Endothelial cell of umbilical vein (primary cell): ENCODE results near the gene SMIM11.

Experiments used
- EZH2 ChIP-seq: IDR thresholded peaks from 2 replicates; pipeline ENCODE4 v1.6.1; 2012; ENCODE audit warnings: borderline replicate concordance, low read depth, mild to moderate bottlenecking, moderate library complexity, low read length, inconsistent platforms; ENCODE audit not compliant: severe bottlenecking
- FOS ChIP-seq: IDR thresholded peaks from 2 replicates; pipeline ENCODE4 v1.6.1; 2011; ENCODE audit warnings: mild to moderate bottlenecking, low read length, moderate library complexity, borderline replicate concordance; ENCODE audit not compliant: insufficient read depth
- JUN ChIP-seq: IDR thresholded peaks from 2 replicates; pipeline ENCODE4 v1.6.1; 2011; ENCODE audit warnings: borderline replicate concordance, low read depth; ENCODE audit not compliant: insufficient read length, insufficient read depth
- MYC ChIP-seq: IDR thresholded peaks from one replicate; pipeline ENCODE4 v1.6.1; 2011; ENCODE audit warnings: mild to moderate bottlenecking, low read depth, low read length
- POLR2A ChIP-seq: IDR thresholded peaks from 2 replicates; pipeline ENCODE4 v1.6.1; 2012; ENCODE audit warnings: low read depth, mild to moderate bottlenecking, control low read depth, low read length
- POLR2AphosphoS5 ChIP-seq: IDR thresholded peaks from 2 replicates; pipeline ENCODE4 v1.6.1; 2012; ENCODE audit warnings: low read depth, mild to moderate bottlenecking, control low read depth, low read length, moderate library complexity; ENCODE audit not compliant: insufficient read depth
- TF ChIP-seq, protein P1 (sequence below), 2 donors: IDR thresholded peaks; 1 replicate in 1 of 2; 2 replicates in 1 of 2; pipeline ENCODE4 v1.5.1; 2011; ENCODE audit warnings: low read length in 2 of 2, mild to moderate bottlenecking in 2 of 2, moderate library complexity in 2 of 2, control low read depth in 1 of 2, inconsistent platforms in 1 of 2, low read depth in 1 of 2; ENCODE audit not compliant: insufficient read depth in 1 of 2; ENCODE audit errors: extremely low read depth in 1 of 2
- TF ChIP-seq, protein P2 (sequence below): IDR thresholded peaks from 2 replicates; pipeline ENCODE4 v1.6.1; 2011; ENCODE audit not compliant: insufficient read depth, insufficient read length

DNA sequence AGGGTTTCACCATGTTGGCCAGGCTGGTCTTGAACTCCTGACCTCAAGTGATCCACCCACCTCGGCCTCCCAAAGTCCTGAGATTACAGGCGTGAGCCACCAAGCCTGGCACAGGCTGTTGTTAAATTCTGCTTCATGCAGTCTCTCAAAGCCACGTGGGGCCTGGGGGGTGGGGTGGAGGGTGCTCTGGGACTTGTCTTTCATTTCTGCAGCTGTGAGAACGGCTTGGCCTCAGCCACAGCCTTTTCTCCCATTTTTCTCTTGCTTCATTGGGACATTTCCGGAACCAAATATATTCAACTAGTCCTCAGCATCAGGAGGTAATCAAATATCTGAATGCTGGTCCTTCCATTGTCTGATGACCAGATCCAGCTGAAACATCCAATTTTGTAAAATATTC lies 39.1 kb upstream of the SMIM11 start:
- TF ChIP-seq, protein P1, sequence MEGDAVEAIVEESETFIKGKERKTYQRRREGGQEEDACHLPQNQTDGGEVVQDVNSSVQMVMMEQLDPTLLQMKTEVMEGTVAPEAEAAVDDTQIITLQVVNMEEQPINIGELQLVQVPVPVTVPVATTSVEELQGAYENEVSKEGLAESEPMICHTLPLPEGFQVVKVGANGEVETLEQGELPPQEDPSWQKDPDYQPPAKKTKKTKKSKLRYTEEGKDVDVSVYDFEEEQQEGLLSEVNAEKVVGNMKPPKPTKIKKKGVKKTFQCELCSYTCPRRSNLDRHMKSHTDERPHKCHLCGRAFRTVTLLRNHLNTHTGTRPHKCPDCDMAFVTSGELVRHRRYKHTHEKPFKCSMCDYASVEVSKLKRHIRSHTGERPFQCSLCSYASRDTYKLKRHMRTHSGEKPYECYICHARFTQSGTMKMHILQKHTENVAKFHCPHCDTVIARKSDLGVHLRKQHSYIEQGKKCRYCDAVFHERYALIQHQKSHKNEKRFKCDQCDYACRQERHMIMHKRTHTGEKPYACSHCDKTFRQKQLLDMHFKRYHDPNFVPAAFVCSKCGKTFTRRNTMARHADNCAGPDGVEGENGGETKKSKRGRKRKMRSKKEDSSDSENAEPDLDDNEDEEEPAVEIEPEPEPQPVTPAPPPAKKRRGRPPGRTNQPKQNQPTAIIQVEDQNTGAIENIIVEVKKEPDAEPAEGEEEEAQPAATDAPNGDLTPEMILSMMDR (IDR thresholded peaks at IDR 0.05; ENCODE audit: extremely low read depth in 1 of 2, insufficient read depth in 1 of 2, low read depth in 1 of 2, low read length in 2 of 2): no peak
- TF ChIP-seq JUN: no peak
- no peak for TF ChIP-seq POLR2A
- TF ChIP-seq FOS: no peak
- TF ChIP-seq, protein P2, sequence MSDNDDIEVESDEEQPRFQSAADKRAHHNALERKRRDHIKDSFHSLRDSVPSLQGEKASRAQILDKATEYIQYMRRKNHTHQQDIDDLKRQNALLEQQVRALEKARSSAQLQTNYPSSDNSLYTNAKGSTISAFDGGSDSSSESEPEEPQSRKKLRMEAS: no peak
- no peak for TF ChIP-seq EZH2
- no peak for TF ChIP-seq POLR2AphosphoS5
- no peak for TF ChIP-seq MYC
